Measurements from ENCODE around the gene PCDHGC3.

The PCDHGC3 gene

GRCh38 chr5:141519605-141520565 lies 44.1 kb downstream of the PCDHGC3 start:
- FAIRE-seq (no peak), DNase-seq (ENCODE audit: insufficient read length, low spot score) (no peak)

DNA sequence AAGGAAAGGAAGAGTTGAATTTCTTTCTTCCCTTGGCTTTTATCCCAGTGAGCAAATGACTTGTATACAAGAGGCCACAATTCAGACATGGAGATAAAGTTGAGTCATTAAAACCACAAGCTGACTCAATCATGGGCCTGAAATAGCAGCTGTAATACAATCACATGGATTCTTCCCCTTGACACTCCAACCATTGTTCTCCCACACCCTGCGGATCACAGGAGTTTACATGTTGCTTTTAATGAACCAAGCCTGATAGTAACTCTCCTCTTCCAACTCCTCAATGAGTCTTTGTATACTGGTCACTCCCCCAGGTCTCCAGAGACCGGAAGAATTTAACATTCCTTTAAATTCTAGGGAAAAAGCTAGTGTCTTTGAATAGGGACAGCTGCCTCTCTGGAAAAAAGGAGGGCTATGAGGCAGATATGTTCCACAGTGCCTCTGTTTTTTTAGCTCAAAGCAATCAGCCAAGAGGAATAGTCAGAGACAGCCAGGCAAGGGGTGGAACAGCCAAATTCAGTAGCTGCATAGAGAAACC lies 45.5 kb downstream of the PCDHGC3 start:
- no peak for FAIRE-seq
- DNase-seq (ENCODE audit: insufficient read length, low spot score), result no peak

- DNase-seq (ENCODE audit: insufficient read length, low spot score) (no peak), FAIRE-seq (no peak)
Measured at GRCh38 chr5:141522301-141522700, 46.5 kb downstream of the PCDHGC3 start.

- FAIRE-seq, result no peak
- no peak for DNase-seq (ENCODE audit: insufficient read length, low spot score)
Measured at GRCh38 chr5:141523991-141524390, 48.2 kb downstream of the PCDHGC3 start.

DNA sequence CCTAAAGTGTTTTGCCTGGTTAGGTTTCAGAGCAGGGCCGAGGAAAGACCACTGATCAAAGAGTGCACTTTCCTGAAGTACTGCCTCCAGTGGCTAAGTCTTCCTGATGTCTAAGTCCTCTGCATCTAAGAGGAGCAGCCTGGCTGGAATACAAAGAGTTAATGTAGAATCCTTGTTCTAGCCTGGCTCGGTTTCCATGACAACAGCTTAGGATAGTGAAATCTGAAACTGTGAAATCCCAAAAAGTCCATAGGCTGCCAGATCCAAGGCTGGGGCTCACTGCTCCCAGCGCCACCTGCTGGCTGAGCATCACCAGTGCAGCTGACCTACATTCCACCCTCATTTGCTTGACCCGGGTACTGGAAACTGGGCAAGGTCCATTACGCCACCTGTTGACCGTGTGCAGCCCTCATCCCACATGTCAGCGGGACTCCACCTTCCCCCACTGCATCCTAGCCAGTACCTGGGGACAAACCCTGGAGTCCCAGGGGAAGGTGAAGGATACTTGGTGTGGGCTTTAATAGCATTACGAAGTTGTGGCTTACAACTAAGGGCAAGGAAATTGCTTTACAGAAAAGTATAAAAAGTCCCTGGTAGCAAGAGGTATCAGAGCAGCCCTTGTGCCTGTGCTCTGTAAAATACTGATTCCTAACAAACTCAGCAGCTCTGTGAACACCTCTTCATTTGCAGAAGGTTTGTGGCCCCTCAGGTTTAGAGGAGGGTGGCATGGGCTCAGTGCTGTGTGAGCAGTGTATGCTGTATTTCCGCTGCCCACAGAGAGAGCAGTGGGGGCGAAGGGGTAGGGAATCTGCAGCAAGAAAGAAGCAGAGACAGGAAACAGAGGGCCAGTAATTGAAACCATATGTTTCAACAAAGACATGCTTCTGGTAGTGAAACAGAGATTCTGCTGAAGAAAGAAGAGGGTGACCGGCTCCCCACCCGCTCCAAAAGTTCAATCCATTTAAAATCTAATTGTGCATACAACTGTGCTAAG lies 49.1 kb downstream of the PCDHGC3 start:
- DNase-seq (ENCODE audit: insufficient read length, low spot score) (no peak), FAIRE-seq (peak; percentile 97)

GRCh38 chr5:141525653-141526052 lies 49.9 kb downstream of the PCDHGC3 start:
- no peak for FAIRE-seq
- no peak for DNase-seq (ENCODE audit: insufficient read length, low spot score)

DNA sequence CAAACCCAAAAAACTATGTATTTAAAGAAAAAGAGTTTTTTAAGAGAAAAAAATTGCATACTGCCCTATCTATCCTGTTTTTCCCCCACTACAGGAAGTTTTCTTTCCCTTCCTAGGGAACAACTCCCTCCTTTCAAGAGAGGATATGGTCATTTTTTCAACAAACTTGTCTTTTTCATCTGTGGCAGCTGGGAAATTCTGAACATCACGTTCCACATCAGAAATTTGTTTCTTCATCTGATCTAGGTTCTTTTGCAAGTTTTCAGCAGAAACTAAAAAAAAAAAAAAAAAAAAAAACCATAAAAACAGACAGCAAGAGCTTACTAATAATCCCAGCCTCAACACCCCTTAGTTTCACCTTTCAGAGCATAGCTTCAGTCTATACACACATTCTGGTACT lies 51.7 kb downstream of the PCDHGC3 start:
- no peak for DNase-seq (ENCODE audit: insufficient read length, low spot score)
- FAIRE-seq, result no peak

All from GM19239 (cell line).